Body of pancreas (tissue), 4 donors: ENCODE data around the gene ARHGEF37. TPM values are rescaled to one million over a fixed set of nuclear protein-coding genes. Genes with fewer than 3 reads are reported as not detected.
A peak's percentile ranks its signal among the peaks of the same experiment; 100 is the strongest.
"Not testable (repeated sequence)": the region's sequence is repeated elsewhere in the genome, so short reads cannot be mapped to it uniquely, and the experiment has no call there.

ENCODE experiments used
- ATAC-seq: fragments of 150-250 bp; one replicate; pipeline ENCODE4 v1.9.1; 2016
- DNase-seq, 4 donors: peaks; one replicate each; pipeline ENCODE4 v3.0.0-alpha.2; 2019
- H3K27ac ChIP-seq, 4 donors: fragments of 200-600 bp; sonication (generic); 1 replicate in 3 of 4; 2 replicates in 1 of 4; pipeline versions ENCODE4 v1.5.1 to v1.6.1; 2016 to 2019; ENCODE audit warnings: mild to moderate bottlenecking in 1 of 4, mixed read lengths in 1 of 4, moderate library complexity in 1 of 4
- H3K27me3 ChIP-seq, 2 donors: fragments of 200-600 bp; sonication (generic); one replicate each; pipeline ENCODE4 v1.6.0; 2016; ENCODE audit warnings: mild to moderate bottlenecking in 1 of 2
- H3K36me3 ChIP-seq, 2 donors: fragments of 200-600 bp; sonication (generic); replicated peaks in 1 of 2; 2 replicates each; pipeline ENCODE4 v1.5.1; 2016; ENCODE audit warnings: low read depth in 2 of 2; ENCODE audit not compliant: insufficient read depth in 1 of 2
- H3K4me1 ChIP-seq: fragments of 200-600 bp; sonication (generic); one replicate; pipeline ENCODE4 v1.6.0; 2016
- H3K4me3 ChIP-seq, 2 donors: fragments of 200-600 bp; sonication (generic); 1 replicate in 1 of 2; 2 replicates in 1 of 2; pipeline ENCODE4 v1.5.1; 2016 to 2019
- H3K9me3 ChIP-seq, 3 donors: fragments of 200-600 bp; sonication (generic); 1 replicate in 2 of 3; 2 replicates in 1 of 3; pipeline ENCODE4 v1.5.1; 2016
- POLR2A ChIP-seq, 3 donors: fragments of 450-650 bp; IDR thresholded peaks; one replicate each; pipeline ENCODE4 v1.6.1; 2016; ENCODE audit warnings: antibody characterized with exemption in 3 of 3, mild to moderate bottlenecking in 2 of 3
- WGBS, 2 donors: methylation state at CpG; one replicate each; pipeline ENCODE4 v1.1.5; 2017; 5-methylcytosine and 5-hydroxymethylcytosine counted together
- intact Hi-C: fragments of 100-400 bp; cut with DNase I; formaldehyde crosslinking; loops from one replicate; pipeline ENCODE4 v1.15.1; 2023
- total RNA-seq, 2 donors: library from RNA; depleted of rRNA; stranded (reverse); fragments of >200 nt; gene quantifications; one replicate each; pipeline ENCODE4 v1.1.0, GENCODE V29; 2016
- TF ChIP-seq, protein P1 (sequence below), 7 experiments: fragments of 450-650 bp in 4 of 7; fragments of 200-600 bp in 3 of 7; sonication (generic) in 3 of 7; IDR thresholded peaks; one replicate each; pipeline ENCODE4 v1.5.1; 2016 to 2019; ENCODE audit warnings: antibody characterized with exemption in 7 of 7

ARHGEF37 gene
- total RNA-seq, 2 donors from 2014 or later = 5.9 to 14.0 TPM

DNA sequence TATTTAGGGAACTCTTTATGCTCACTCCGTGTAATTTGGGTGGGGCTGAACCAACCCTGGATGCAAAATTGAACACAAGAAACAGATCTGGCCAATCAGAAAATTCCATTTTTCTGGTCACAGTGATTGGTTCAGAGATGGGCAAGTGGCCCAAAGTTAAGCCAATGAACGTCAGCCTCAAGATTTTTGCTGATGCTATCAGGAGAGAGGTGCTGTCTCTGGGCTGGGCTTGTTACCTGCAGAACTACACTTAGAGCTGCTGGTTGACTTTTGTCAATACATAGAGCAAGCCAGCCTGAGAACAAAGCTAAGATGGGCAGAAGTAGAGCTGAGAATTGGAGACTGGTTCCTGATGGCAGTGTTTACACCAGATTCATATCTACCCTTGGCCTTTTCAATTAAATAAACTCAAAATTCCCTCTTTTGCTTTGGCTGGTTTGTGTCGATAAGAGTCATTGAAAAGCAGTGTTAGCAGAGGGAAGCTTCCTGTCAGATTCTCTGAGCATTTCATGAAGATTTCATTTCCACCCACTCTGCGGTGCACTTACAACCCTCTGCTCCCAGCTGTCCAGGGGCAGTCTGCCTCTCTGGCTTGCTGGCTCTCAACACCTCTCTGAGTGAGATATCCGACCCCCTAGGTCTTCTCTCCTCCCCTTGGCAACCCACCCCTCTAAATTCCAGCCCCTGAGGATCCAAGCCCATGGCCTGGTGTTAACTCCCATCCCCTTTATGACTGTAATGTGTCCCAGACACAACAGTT is 84.3 kb downstream of the ARHGEF37 start:
- H3K4me3 ChIP-seq = no peak overlapping the region
- WGBS, 2 donors = 57 to 73% methylated on average over 5 of the region's 5 CpGs
- H3K27me3 ChIP-seq = no peaks in the 10 kb centered on the region
- DNase-seq (no peak), ATAC-seq (no peak)
- intact Hi-C loops = no loop called here
- no peak for TF ChIP-seq POLR2A (IDR thresholded peaks at IDR 0.05)
- TF ChIP-seq, protein P1, sequence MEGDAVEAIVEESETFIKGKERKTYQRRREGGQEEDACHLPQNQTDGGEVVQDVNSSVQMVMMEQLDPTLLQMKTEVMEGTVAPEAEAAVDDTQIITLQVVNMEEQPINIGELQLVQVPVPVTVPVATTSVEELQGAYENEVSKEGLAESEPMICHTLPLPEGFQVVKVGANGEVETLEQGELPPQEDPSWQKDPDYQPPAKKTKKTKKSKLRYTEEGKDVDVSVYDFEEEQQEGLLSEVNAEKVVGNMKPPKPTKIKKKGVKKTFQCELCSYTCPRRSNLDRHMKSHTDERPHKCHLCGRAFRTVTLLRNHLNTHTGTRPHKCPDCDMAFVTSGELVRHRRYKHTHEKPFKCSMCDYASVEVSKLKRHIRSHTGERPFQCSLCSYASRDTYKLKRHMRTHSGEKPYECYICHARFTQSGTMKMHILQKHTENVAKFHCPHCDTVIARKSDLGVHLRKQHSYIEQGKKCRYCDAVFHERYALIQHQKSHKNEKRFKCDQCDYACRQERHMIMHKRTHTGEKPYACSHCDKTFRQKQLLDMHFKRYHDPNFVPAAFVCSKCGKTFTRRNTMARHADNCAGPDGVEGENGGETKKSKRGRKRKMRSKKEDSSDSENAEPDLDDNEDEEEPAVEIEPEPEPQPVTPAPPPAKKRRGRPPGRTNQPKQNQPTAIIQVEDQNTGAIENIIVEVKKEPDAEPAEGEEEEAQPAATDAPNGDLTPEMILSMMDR (IDR thresholded peaks at IDR 0.05) = no peak
- H3K9me3 ChIP-seq = no peaks in the 10 kb centered on the region
- H3K4me1 ChIP-seq = no peaks in the 10 kb centered on the region
- no peak overlapping the region for H3K27ac ChIP-seq
- no peaks in the 10 kb centered on the region for H3K36me3 ChIP-seq

DNA sequence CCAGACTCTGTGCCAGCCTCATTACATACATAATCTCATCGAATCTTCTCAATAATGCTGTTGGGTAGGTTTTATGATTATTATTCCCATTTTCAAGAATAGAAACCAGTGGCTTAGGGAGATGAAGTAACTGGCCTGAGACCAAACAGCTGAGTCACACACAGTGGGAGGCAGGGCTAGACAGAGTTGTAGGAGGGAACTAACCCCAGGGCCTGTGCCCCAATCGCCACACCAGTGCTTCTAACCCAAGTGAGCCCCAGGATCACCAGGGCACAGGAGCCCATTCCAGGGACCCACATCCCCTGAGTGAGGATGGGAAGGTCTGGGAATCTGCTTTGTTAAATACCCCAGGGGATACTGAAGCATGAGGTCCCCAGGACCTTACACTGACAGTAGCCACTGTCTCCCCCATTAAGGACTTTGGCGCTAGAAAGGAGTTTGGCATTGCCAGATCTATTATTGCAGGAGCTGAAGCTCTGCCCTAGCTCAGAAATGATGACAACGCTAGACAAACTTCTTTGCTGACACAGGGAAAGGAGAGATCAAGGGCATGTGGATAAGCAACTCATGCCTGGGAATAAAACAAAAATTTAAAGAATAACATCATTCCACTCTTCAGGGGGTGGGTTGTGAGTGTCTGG is 85.0 kb downstream of the ARHGEF37 start:
- Histone ChIP-seq H3K9me3 (no peaks in the 10 kb centered on the region), H3K36me3 (no peaks in the 10 kb centered on the region), H3K4me3 (no peak overlapping the region), H3K4me1 (no peaks in the 10 kb centered on the region), H3K27me3 (no peaks in the 10 kb centered on the region), H3K27ac (no peak overlapping the region)
- DNase-seq = peak in 1 of 4 donors; percentile 35
- intact Hi-C loops = no loop called here
- 74 to 81% methylated on average over 4 of the region's 4 CpGs for WGBS, 2 donors
- ATAC-seq = no peak
- TF ChIP-seq, protein P1 (IDR thresholded peaks at IDR 0.05) = no peak
- TF ChIP-seq POLR2A (IDR thresholded peaks at IDR 0.05) = no peak

DNA sequence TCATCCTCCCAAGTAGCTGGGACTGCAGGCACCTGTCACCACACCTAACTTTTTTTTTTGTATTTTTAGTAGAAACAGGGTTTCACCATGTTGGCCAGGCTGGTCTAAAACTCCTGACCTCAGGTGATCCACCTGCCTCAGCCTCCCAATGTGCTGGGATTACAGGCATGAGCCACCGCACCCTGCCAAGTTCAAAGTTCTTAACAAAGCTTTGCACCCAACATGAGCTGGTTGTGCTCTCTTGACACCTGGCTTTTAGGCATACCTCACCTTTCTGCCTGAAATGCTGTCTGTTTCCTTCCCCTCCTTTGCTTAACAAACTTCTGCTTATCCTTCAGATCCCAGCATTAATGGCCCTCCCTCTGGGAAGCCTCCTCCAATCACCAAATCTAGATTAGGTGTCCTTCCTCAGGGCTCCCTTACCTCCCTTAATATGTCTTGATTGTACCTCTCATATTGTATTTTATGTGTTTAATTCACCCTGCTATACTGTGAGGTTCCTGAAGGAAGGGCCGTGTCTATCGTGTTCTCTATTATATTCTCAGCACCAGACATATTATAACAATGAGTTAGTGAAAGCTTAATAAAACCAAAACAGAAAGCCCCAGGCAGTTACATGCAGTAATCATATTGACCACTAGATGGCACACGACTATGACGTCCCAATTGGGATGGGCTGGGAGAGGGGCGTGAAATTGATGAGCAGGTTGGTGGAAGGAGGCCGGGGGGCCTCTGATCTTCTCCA is 86.0 kb downstream of the ARHGEF37 start:
- Histone ChIP-seq H3K36me3 (no peaks in the 10 kb centered on the region), H3K27ac (no peak overlapping the region), H3K27me3 (no peaks in the 10 kb centered on the region), H3K4me1 (no peaks in the 10 kb centered on the region), H3K9me3 (no peaks in the 10 kb centered on the region), H3K4me3 (no peak overlapping the region)
- ATAC-seq = no peak
- TF ChIP-seq, protein P1 (IDR thresholded peaks at IDR 0.05) = peak in 6 of 7 experiments; percentile 44 to 76 (median 53)
- no peak for TF ChIP-seq POLR2A (IDR thresholded peaks at IDR 0.05)
- WGBS, 2 donors = 25 to 28% methylated on average over 7 of the region's 7 CpGs
- DNase-seq = no peak
- intact Hi-C loops = no loop called here

DNA sequence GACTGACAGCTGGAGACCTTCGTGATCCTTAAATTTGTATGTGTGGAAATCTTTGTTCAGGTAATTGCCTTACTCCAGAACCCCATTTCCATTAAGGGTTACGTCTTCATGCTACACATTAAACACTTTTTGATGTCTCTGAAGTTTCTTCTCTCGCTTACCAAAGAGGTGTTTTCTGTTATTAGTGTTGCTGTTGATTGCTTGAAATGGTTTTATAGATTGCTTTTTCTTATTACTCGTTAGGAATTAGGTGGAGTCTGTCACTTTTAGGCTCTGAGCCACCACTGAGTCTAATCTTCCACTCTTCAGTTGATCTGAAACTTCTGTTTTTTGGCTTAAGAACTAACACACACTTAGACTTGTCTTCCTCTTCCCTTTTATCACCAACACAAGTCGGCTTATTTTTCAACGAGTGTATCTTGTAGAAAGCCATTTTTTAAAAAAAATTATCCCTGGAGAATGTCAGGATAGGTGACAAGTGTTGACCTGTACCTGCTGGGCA is 86.6 kb downstream of the ARHGEF37 start:
- intact Hi-C loops = no loop called here
- no peaks in the 10 kb centered on the region for H3K36me3 ChIP-seq
- H3K27ac ChIP-seq = no peak overlapping the region
- H3K9me3 ChIP-seq = no peaks in the 10 kb centered on the region
- WGBS, 2 donors = 65 to 69% methylated on average over 6 of the region's 6 CpGs
- H3K4me3 ChIP-seq = no peak overlapping the region
- no peaks in the 10 kb centered on the region for H3K27me3 ChIP-seq
- TF ChIP-seq POLR2A (IDR thresholded peaks at IDR 0.05) = no peak
- TF ChIP-seq, protein P1 (IDR thresholded peaks at IDR 0.05) = no peak
- DNase-seq (no peak), ATAC-seq (no peak)
- H3K4me1 ChIP-seq = no peaks in the 10 kb centered on the region

DNA sequence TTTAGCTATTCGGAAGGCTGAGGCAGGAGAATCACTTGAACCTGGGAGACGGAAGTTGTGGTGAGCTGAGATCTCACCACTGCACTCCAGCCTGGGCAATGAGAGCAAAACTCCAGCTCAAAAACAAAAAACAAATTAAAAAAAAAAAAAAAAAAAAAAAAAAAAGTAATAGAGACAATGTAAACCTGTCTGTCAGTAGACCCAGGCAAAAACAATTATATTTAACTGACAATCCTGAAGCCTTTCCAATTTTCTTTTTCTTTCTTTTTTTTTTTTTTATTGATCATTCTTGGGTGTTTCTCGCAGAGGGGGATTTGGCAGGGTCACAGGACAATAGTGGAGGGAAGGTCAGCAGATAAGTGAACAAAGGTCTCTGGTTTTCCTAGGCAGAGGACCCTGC is 88.0 kb downstream of the ARHGEF37 start:
- H3K4me1 ChIP-seq, H3K4me3 ChIP-seq, H3K9me3 ChIP-seq, H3K27ac ChIP-seq, DNase-seq, ATAC-seq, H3K27me3 ChIP-seq, intact Hi-C loops, H3K36me3 ChIP-seq: not testable (repeated sequence)
- 67 to 86% methylated on average over 1 to 2 of the region's 3 CpGs for WGBS, 2 donors
